Esophagus squamous epithelium (tissue), 4 donors: Measurements from ENCODE around the gene C2orf76.

ENCODE experiments used
- CTCF ChIP-seq, 6 experiments: fragments of 450-650 bp in 4 of 6; fragments of 200-600 bp in 2 of 6; sonication (generic) in 2 of 6; IDR thresholded peaks; one replicate each; pipeline ENCODE4 v1.5.1; 2016 to 2019; ENCODE audit warnings: antibody characterized with exemption in 6 of 6, mild to moderate bottlenecking in 4 of 6, moderate library complexity in 4 of 6
- POLR2A ChIP-seq, 4 donors: fragments of 450-650 bp; IDR thresholded peaks; one replicate each; pipeline ENCODE4 v1.6.1; 2017; ENCODE audit warnings: antibody characterized with exemption in 4 of 4, mild to moderate bottlenecking in 4 of 4, moderate library complexity in 3 of 4

DNA sequence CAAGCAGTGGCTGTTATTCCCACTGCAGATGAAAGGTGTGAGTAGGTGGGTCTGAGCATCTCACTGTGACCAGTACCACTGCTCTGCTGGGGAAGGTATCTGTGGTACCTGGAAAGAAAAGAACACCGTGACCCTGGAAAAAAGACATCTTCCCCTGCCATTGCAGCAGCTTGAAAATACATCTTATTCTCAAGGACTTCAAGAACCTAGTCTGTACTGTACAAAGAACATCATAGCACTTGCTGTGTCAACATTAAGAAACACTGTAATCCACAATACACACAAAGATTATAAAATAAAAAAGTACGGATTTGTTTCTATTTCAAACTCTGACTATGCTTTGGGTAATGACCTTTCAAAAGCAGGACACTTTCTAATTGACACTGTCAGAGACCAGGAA lies 28.9 kb downstream of the C2orf76 start:
- TF ChIP-seq CTCF (IDR thresholded peaks at IDR 0.05) (no peak), POLR2A (IDR thresholded peaks at IDR 0.05) (no peak)
